SHP77 treated with DMSO at 0.1 percent for 48 hours (cell line): ENCODE data around the gene CLTRN.
"Not testable (repeated sequence)": the region's sequence is repeated elsewhere in the genome, so short reads cannot be mapped to it uniquely, and the experiment has no call there.

Experiments
- DNase-seq: peaks from one replicate; lab custom pipeline; 2025; lab: John Stamatoyannopoulos, UW

The CLTRN gene, protein sequence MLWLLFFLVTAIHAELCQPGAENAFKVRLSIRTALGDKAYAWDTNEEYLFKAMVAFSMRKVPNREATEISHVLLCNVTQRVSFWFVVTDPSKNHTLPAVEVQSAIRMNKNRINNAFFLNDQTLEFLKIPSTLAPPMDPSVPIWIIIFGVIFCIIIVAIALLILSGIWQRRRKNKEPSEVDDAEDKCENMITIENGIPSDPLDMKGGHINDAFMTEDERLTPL

GRCh38 chrX:15664487-15665444, at the start of gene CLTRN:
Gene CLTRN, minus strand, starts transcription at chrX:15664805. Its CDS starts 30 bp downstream, at chrX:15664775.
- DNase-seq = no peak

GRCh38 chrX:15704273-15704672, 39.7 kb upstream of the CLTRN start:
- not testable (repeated sequence) for DNase-seq

DNA sequence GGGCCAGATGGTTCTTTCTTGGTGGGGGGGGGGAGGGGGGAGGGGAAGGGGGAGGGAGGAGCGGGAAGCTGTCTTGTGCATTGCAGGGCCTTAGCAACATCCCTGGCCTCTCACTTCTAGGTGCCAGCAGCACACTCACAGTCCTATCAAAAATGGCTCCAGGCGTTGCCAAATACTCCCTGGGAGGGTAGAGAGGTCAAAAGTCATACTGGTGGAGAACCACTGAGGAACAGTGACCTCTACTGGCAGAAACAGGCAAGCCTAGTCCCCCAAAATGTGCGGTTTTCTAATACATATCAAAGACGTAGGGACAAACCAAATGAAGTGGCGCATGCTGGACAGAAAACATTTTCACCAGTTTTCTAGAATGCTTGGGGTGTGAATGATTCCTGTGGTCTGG, 39.2 kb upstream of the CLTRN start:
- not testable (repeated sequence) for DNase-seq

DNA sequence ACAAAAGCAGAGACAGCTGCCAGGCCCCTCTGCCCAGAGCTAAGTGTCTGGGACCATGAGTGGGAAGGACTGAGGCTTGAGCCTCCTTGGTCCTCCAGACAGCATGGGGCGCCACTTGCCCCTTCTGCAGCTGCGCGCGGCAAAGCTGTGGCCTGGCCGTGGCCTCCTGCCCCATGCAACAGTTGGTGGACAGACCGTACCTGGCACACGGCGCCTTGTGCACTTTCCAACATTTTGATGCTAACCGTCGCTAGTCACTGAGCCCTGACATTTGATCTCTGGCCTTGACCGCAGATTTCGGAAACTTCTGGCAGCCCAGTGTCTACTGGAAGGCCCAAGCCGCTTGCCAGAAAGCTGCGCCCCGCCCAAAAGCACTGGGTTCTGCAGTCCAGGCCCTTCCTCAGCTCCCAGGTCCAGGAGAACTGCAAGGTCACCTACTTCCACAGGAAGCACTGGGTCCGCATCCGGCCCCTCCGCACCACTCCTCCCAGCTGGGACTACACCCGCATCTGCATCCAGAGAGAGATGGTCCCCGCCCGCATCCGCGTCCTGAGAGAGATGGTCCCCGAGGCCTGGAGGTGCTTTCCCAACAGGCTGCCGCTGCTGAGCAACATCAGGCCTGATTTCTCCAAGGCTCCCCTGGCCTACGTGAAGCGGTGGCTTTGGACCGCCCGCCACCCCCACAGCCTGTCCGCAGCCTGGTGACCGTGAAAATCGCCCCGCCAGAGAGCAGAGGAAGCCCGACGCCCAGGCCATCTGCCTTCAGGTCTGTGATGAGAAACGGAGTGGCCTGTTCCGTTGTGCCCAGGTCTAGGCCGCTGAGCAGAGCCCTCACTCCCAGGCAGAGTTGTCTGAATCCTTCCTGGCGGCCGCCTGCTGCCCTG, 38.1 kb upstream of the CLTRN start:
- no peak for DNase-seq

GRCh38 chrX:15696516-15696915, 31.9 kb upstream of the CLTRN start:
- no peak for DNase-seq

DNA sequence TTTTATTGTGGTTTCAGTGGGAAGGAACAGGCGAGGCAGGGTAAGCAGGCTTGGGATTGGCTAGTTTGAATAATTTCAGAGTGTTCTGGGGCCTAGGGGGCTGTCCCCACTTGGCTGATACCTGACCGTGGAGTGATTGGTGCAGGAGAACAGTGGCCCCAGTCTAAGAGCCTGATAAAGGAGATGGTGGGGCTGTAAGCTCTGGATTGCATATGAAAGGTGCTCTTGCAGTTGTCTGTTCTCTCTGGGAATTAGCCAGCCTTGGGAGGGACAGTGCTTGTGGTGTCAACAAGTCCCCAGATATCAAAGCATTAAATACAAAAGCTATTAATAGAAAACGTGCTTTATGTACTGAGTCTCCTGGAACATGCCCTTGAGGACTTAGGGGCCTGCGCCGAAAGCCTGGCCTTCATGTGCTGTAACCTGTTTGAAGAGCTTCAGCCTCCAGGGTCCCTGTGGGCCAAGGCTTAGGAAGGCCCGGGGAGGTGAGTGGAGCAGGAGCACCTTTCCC, 30.4 kb upstream of the CLTRN start:
- no peak for DNase-seq

- DNase-seq = peak; percentile 0
Measured at GRCh38 chrX:15686818-15687685, 22.4 kb upstream of the CLTRN start.

- no peak for DNase-seq
Measured at GRCh38 chrX:15683193-15683592, 18.6 kb upstream of the CLTRN start.

- no peak for DNase-seq
Measured at GRCh38 chrX:15681433-15681832, 16.8 kb upstream of the CLTRN start.

- no peak for DNase-seq
Measured at GRCh38 chrX:15680401-15680800, 15.8 kb upstream of the CLTRN start.

GRCh38 chrX:15679246-15679645, 14.6 kb upstream of the CLTRN start:
- DNase-seq = no peak

DNA sequence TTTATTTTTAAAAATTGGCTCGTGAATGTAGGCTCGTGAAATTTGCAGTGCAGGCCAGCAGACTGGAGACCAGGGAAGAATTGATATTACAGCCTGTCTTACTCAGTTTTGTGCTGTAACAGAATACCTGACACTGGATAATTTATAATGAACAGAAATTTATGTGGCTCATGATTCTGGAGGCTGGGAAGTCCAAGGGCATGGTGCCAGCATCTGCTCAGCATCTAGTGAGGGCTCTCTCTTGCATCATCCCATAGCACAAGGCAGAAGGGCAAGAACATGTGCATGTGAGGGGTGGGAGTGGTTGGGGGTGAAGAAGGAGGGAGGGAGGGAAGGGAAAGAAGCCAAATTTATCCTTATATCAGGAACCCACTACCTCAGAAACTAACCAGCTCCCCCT, 13.7 kb upstream of the CLTRN start:
- no peak for DNase-seq

DNA sequence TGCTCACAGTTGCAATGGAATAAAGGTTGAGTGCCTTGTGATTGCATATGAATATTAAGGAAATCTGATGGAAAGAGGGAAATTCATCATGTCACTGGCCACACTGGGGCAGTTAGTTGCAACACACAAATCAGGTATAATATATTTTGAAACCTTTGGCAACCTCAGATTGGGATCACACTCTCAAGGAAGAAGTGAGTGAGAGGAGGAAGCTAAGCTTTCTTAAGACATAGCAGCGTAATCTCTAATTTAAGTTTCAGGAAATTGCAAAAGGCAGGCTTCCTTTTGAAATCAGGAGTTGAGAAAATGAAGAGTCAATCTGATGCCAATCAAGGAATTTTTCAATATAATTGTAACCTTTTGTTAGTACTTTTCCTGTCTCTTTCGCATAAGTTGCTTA, 12.3 kb upstream of the CLTRN start:
- no peak for DNase-seq

DNA sequence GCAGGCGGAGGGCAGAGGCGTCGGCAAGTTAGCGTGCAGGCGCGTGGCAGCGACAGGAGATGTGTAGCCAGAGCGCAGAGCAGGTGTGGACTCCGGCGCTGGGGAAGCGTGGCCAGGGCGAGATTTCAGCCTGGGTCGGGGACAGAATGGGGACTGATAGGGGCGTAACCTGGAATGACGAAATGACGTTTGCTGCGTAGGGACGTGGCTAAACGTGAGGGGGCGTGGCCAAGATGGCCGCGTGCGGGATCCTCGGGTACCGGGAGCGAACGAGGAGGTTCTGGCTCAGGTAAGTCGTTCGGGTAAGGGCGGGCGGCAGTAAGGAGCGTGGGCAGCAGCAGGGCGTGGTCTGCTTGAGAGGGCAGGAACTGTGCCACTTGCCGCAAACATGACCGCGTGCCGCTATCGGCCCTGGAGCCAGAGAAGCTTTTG, 10.9 kb upstream of the CLTRN start:
- DNase-seq = peak; percentile 63

- DNase-seq = peak; percentile 79
Measured at GRCh38 chrX:15674841-15675489, 10.4 kb upstream of the CLTRN start.

GRCh38 chrX:15674514-15674840, 9.9 kb upstream of the CLTRN start:
- no peak for DNase-seq

DNA sequence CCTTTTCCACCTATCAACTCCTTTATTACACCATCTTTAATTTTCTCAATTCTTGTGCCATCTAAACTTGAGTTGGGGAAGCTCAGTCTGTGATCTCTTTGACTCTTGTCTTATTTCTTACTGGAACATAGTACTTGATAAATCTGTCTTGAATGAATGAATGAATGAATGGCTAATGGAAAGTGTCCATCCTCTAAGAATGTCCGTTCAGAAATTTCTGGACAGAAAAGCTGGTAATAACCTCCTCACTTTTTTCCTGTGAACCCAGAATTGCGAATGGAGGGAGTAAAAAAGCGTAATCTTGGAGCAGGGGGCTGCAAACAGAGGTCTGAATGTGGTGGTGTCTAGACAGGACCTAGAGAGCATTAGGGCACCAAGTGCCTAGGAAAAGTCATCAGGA, 9.4 kb upstream of the CLTRN start:
- no peak for DNase-seq

GRCh38 chrX:15672881-15673280, 8.3 kb upstream of the CLTRN start:
- DNase-seq = no peak

DNA sequence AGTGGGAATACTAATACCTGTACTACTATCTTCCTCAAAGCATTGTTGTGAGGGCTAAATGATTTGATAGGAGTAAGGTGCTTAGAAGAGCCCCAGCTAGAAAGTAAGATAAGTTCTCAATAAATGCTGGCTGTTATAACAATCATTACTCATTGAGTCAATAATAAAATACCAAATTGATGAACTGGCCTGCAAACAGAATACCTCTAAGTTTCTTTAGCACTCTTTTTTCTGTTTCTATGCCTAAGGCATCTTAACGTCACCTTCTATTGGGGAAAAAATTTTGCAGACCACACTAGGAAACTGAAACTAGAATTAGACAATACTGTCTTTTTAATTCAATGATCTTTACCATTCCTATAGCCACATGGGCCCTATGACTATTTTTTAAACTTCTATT, 1.2 kb downstream of the CLTRN start:
- DNase-seq = no peak

DNA sequence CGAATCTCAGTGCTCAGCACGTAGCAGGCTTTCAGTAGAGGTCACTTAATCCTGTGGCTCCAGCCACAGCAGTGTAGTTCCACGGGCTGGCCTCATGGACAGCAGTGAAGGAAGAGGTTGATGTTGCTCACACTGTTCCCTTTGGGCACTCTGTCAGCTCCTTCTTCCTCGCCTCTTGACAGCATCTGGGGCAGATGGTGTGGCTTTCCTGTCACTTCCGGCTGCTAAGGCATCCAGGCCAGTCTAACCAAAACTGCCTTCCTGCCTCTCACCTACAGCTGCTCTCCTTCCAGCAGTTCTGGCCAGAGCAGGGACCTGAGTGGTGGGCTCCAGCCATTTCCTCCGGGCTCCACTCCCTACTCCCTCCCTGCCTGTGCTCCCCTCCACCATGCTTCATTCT, 9.8 kb downstream of the CLTRN start:
- DNase-seq = not testable (repeated sequence)

GRCh38 chrX:15653961-15654360, 10.6 kb downstream of the CLTRN start:
- DNase-seq = no peak
